ENCODE measurements around the gene ZNF112.
"Not testable (repeated sequence)": the region's sequence is repeated elsewhere in the genome, so short reads cannot be mapped to it uniquely, and the experiment has no call there.

ZNF112 gene

DNA sequence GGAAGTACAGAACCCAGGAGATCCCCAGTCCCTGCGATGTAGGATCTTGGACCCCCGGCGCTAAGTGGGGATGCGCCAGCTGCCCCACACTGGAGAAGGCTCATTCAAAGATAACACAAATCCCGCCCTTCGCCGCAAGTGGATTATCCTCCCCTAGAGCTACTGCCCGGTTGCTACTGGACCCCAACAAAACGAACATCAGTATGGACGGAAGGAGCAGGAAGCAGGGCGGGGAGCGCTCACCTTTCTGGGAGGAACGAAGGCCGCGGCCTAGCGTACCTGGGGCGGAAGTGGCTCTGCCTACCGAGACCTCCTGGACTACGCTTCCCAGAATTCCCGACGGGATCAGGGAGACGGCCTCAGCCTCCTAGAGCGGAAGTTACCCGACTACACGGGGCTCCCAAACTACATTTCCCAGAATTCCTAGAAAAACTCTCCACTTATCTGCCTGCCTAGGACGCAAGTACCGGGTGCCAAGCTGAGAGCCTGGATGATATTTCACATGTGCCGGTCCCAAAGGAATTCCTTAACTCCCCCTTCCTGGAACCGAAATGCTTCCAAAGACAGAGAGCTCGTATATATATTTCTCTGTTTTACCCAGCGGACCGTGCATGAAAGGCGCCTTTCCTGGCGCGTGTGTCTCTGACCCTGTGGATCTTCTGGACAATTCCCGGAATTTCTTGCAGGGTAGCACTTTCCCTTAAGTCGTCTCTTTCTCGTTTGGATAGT lies at the start of gene ZNF112:
Gene ZNF112 (minus strand): TSS at position 298 of the 729 bp plus-strand sequence. CDS start 16,141 bp downstream, outside the sequence.
- no peak for DNase-seq (ENCODE audit: low spot score)
- TF ChIP-seq, protein P1, sequence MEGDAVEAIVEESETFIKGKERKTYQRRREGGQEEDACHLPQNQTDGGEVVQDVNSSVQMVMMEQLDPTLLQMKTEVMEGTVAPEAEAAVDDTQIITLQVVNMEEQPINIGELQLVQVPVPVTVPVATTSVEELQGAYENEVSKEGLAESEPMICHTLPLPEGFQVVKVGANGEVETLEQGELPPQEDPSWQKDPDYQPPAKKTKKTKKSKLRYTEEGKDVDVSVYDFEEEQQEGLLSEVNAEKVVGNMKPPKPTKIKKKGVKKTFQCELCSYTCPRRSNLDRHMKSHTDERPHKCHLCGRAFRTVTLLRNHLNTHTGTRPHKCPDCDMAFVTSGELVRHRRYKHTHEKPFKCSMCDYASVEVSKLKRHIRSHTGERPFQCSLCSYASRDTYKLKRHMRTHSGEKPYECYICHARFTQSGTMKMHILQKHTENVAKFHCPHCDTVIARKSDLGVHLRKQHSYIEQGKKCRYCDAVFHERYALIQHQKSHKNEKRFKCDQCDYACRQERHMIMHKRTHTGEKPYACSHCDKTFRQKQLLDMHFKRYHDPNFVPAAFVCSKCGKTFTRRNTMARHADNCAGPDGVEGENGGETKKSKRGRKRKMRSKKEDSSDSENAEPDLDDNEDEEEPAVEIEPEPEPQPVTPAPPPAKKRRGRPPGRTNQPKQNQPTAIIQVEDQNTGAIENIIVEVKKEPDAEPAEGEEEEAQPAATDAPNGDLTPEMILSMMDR (IDR thresholded peaks at IDR 0.05; ENCODE audit: borderline replicate concordance, control extremely low read depth, extremely low read depth, insufficient read depth, missing control alignments), result no peak
- in situ Hi-C loops (cut with MboI; ENCODE audit: low sequenced_read_pairs, unreplicated experiment), result no loop called here

DNA sequence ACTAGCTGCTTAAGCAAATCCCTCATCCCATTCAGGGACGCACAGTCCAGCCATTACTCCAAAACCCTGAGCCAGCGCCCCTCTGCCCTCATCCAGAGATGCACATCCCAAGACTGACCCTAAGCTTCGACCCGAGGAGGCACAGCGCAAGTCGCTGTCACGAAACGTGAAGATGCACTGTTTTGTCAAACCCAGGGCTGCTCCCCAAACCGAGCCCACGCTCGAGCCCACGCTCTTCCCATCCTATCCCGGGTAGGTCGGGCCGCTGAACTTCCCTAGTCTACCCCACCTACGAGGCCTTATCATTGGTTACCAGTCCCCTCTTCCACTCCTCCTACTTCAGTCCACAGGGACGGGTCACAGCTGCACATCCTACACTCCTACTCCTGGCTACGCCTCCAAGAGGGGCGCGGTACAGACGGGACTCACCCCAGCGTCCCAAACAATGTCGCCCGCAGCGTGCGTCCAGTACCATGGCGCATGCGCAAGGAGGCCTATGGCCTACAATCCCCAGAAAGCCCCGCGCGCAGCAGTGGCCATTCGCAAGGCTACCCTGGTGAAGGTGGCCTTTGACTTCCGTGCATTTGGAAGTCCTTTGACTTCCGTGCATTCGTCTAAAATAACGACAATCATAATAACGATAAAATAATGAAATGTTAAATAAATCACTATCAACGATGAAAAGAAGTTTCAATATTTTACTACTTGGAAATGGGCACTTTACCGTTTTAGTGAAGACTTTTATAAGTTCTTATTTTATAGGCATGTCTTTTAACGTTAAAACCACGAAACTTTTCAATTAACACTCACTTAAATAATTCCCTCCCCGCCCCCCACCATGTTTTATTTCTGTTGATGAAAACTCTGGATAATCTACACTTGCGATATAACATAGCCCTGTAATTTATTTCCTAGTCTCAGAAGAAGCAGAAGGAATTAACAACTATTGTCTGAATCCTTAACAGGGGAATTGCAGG lies 44.9 kb upstream of the ZNF112 start, which contains the start of gene ZNF285:
Gene ZNF285 (minus strand): TSS at position 470 of the 977 bp plus-strand sequence. CDS start 4,395 bp downstream, outside the sequence.
- TF ChIP-seq, protein P1 (IDR thresholded peaks at IDR 0.05; ENCODE audit: borderline replicate concordance, control extremely low read depth, extremely low read depth, insufficient read depth, missing control alignments), result no peak
- in situ Hi-C loops (cut with MboI; ENCODE audit: low sequenced_read_pairs, unreplicated experiment), result no loop called here
- peak; percentile 78 for DNase-seq (ENCODE audit: low spot score)

DNA sequence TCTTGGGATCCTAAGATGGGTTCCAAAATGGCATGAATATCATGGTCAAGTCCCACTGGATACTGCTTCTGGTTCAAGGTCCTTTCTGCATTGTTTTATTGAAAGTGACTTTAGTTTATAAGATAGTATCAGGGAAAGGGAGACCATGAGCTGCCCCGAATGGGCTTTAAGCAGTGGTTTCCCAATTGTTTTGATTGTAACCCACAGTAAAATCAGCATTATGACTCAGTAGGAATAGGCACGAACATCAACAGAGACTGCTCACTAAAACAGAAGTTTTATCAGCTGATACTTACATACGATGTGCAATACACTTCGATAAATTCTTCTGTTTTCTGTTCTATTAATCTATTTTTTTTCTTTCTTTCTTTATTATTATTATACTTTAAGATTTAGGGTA lies 32.8 kb upstream of the ZNF112 start:
- in situ Hi-C loops (cut with MboI; ENCODE audit: low sequenced_read_pairs, unreplicated experiment); DNase-seq (ENCODE audit: low spot score): not testable (repeated sequence)

- in situ Hi-C loops (cut with MboI; ENCODE audit: low sequenced_read_pairs, unreplicated experiment), result no loop called here
- TF ChIP-seq, protein P1 (IDR thresholded peaks at IDR 0.05; ENCODE audit: borderline replicate concordance, control extremely low read depth, extremely low read depth, insufficient read depth, missing control alignments), result no peak
- no peak for DNase-seq (ENCODE audit: low spot score)
Observed at GRCh38 chr19:44374789-44375188, 18.3 kb upstream of the ZNF112 start.

DNA sequence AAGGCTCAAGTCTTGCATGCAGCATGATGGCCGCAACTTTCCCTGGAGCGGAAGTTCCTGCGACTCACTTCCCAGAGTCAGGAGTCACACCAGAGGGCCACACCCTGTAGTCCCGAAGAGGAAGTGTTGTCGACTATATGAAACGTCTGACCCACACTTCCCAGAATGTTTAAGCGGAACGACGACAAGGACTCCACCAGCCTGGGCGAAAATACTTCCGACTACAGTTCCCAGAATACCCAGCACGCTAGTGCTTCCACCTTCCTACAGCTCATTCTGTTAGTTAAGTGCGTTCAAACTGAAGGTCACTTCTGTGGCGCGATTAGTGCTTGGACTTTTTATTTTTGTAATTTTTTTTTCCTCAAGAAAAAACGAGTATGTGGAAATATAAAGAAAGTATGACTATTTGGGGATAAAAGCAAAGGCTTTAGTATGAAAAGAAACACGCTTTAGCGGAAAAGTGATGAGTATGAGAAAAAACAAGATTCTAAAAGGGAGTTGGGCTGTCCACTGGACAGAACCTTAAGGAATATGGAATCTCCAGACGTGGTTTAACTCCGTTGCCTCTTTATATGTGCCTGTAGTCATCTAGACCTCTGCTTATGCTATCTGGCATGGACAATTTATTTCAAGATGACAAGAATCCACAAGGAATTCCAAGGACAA lies 15.5 kb upstream of the ZNF112 start:
- in situ Hi-C loops (cut with MboI; ENCODE audit: low sequenced_read_pairs, unreplicated experiment), result no loop called here
- TF ChIP-seq, protein P1 (IDR thresholded peaks at IDR 0.05; ENCODE audit: borderline replicate concordance, control extremely low read depth, extremely low read depth, insufficient read depth, missing control alignments), result no peak
- DNase-seq (ENCODE audit: low spot score), result no peak

DNA sequence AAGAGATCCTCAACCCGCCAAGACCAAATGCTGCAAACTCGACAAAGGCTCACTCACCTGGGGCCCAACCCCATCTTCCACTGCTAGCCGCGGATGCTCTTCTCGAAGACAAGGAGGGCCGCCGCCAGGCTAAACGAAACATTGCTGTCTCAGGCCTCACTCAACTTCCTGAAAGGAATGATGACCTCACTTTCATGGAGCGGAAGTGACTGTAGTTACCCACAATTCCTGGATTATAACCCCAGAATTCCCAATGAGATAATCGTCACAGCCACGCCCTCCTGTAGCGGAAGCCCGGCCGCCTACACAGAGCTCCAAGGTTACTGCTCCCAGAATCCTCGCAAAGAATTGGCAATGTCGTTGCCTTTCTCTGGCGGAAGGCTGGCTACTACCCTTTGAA lies 10.5 kb upstream of the ZNF112 start:
- TF ChIP-seq, protein P1 (IDR thresholded peaks at IDR 0.05; ENCODE audit: borderline replicate concordance, control extremely low read depth, extremely low read depth, insufficient read depth, missing control alignments), result no peak
- no peak for DNase-seq (ENCODE audit: low spot score)
- in situ Hi-C loops (cut with MboI; ENCODE audit: low sequenced_read_pairs, unreplicated experiment), result no loop called here

Measured in GM13976 (cell line).